DND-41 (cell line): Measurements from ENCODE around the gene PADI2.

Experiments used
- ATAC-seq: fragments of 200-7000 bp; cut with Tn5 transposase; 3 replicates; pipeline ENCODE4 v1.9.1; 2021; ENCODE audit warnings: low read depth; ENCODE audit not compliant: insufficient read depth
- DNase-seq: peaks from one replicate; pipeline ENCODE4 v3.0.0-alpha.2; 2020
- H2AFZ ChIP-seq: 2 replicates; pipeline ENCODE4 v1.6.0; 2012; ENCODE audit warnings: low read depth, low read length
- H3K27ac ChIP-seq: 2 replicates; pipeline ENCODE4 v1.5.1; 2012; ENCODE audit warnings: low read length, inconsistent platforms
- H3K27me3 ChIP-seq: fragments of 200-600 bp; sonication (generic); 2 replicates; pipeline ENCODE4 v1.6.0; 2012; ENCODE audit warnings: low read length, mild to moderate bottlenecking, inconsistent platforms; ENCODE audit not compliant: insufficient read depth, poor library complexity
- H3K36me3 ChIP-seq: 2 replicates; pipeline ENCODE4 v1.5.1; 2012; ENCODE audit warnings: low read length, inconsistent platforms; ENCODE audit not compliant: insufficient read depth
- H3K4me1 ChIP-seq: 2 replicates; pipeline ENCODE4 v1.5.1; 2012; ENCODE audit warnings: mild to moderate bottlenecking, low read length; ENCODE audit not compliant: insufficient read depth
- H3K4me2 ChIP-seq: 2 replicates; pipeline ENCODE4 v1.6.0; 2012; ENCODE audit warnings: mild to moderate bottlenecking, moderate library complexity, low read length, inconsistent platforms; ENCODE audit not compliant: insufficient read depth
- H3K4me3 ChIP-seq, 2 experiments: fragments of 200-600 bp in 1 of 2; shearing (Covaris generic) in 1 of 2; 2 replicates each; pipeline ENCODE4 v1.5.1; 2012 to 2016; ENCODE audit warnings: inconsistent platforms in 2 of 2, low read length in 2 of 2, mild to moderate bottlenecking in 2 of 2, low read depth in 1 of 2, moderate library complexity in 1 of 2
- H3K79me2 ChIP-seq: 2 replicates; pipeline ENCODE4 v1.6.0; 2012; ENCODE audit warnings: low read length, inconsistent platforms; ENCODE audit not compliant: insufficient read depth
- H3K9ac ChIP-seq: 2 replicates; pipeline ENCODE4 v1.6.0; 2012; ENCODE audit warnings: low read depth, mild to moderate bottlenecking, inconsistent platforms, low read length, moderate library complexity
- H3K9me3 ChIP-seq: 2 replicates; pipeline ENCODE4 v1.5.1; 2012; ENCODE audit warnings: low read length, moderate library complexity, mild to moderate bottlenecking, inconsistent platforms; ENCODE audit not compliant: insufficient read depth, severe bottlenecking
- H4K20me1 ChIP-seq: 2 replicates; pipeline ENCODE4 v1.6.0; 2012; ENCODE audit warnings: low read length; ENCODE audit not compliant: insufficient read depth
- EZH2 ChIP-seq: IDR thresholded peaks from 3 replicates; pipeline ENCODE4 v1.6.1; 2012; ENCODE audit warnings: borderline replicate concordance, low read depth, mild to moderate bottlenecking, moderate library complexity, low read length, inconsistent platforms; ENCODE audit not compliant: severe bottlenecking
- TF ChIP-seq, protein P1 (sequence below): IDR thresholded peaks from 2 replicates; pipeline ENCODE4 v1.5.1; 2012; ENCODE audit warnings: borderline replicate concordance, low read length, moderate library complexity, mild to moderate bottlenecking; ENCODE audit not compliant: poor library complexity, severe bottlenecking; ENCODE audit errors: extremely low read depth

PADI2 gene

DNA sequence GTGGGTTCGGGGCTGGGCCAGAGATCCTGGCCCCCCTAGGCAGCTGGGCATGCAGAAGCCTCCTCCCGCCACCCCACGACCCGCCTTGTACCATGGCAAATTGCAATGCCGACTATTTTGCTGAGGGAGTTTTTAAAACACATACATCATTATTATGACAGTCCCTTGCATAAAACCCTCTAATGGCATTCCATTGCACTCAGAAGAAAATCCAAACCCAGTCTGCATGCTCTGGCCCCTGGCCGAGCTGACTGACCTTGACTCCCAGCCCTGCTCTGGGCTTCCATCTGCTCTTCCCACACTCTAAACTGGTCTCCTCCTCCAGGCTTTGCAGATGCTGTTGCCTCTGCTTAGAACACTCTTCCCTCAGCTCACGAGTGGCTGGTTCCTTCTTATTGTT is 28.0 kb downstream of the PADI2 start:
- Histone ChIP-seq H3K27ac (no peak overlapping the region), H3K9me3 (no peaks in the 10 kb centered on the region), H3K4me1 (no peaks in the 10 kb centered on the region), H3K79me2 (no peaks in the 10 kb centered on the region), H3K27me3 (peaks cover 3% of the 10 kb centered on the region), H3K4me2 (no peak overlapping the region), H2AFZ (no peak overlapping the region), H3K36me3 (no peaks in the 10 kb centered on the region), H3K4me3 (no peak overlapping the region), H4K20me1 (0 out of 2 replicates have a peak, but pooled peaks cover under 1% of the 10 kb centered on the region), H3K9ac (no peak overlapping the region)
- DNase-seq (no peak), ATAC-seq (no peak)
- TF ChIP-seq, protein P1, sequence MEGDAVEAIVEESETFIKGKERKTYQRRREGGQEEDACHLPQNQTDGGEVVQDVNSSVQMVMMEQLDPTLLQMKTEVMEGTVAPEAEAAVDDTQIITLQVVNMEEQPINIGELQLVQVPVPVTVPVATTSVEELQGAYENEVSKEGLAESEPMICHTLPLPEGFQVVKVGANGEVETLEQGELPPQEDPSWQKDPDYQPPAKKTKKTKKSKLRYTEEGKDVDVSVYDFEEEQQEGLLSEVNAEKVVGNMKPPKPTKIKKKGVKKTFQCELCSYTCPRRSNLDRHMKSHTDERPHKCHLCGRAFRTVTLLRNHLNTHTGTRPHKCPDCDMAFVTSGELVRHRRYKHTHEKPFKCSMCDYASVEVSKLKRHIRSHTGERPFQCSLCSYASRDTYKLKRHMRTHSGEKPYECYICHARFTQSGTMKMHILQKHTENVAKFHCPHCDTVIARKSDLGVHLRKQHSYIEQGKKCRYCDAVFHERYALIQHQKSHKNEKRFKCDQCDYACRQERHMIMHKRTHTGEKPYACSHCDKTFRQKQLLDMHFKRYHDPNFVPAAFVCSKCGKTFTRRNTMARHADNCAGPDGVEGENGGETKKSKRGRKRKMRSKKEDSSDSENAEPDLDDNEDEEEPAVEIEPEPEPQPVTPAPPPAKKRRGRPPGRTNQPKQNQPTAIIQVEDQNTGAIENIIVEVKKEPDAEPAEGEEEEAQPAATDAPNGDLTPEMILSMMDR: no peak

DNA sequence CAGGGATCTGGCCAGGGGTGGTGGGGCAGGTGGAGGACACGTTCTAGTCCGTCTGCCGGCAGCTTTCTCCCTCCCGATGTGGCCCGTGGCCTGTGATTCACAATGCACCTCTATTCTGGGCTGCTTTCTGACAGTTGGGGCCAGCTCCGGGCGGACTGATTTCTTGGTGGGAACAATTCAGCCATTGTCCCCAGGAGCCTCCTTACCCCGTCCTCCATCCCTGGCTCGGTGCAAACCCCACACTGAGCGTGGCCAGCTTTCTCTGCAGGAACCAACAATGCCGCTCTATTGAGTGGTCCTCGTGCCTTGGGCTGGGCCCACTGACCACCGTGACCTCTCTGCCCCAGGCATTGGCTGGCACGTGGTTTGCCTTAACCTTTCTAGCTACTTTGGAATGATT is 29.7 kb downstream of the PADI2 start:
- H3K4me3 ChIP-seq: no peak overlapping the region

DNA sequence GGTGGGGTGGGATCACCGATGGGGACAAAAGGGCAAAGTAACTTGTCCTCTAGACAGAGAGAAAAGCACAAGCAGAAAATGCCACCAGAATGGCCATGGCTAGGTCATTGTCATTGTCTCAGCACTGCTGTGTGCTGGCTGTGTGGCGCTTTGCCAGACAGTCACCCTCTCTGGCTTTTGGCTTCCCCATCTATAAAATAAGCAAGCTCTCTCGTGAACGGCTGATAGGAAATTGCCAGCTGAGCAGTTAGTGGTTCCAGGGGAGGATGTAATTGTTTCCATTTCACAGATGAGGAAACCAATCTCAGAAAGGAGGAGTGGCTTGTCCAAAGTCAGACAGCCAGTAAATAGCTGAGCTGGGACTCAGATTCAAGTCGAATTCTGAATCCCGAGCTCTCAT is 32.5 kb downstream of the PADI2 start:
- Histone ChIP-seq H3K27ac (no peak overlapping the region), H3K4me2 (no peak overlapping the region), H3K4me3 (no peak overlapping the region), H3K79me2 (no peaks in the 10 kb centered on the region), H4K20me1 (no peaks in the 10 kb centered on the region; the same call in 1 of the 2 replicates), H2AFZ (no peak overlapping the region), H3K9ac (no peak overlapping the region), H3K4me1 (no peaks in the 10 kb centered on the region), H3K36me3 (no peaks in the 10 kb centered on the region), H3K9me3 (no peaks in the 10 kb centered on the region), H3K27me3 (no peaks in the 10 kb centered on the region)
- no peak for TF ChIP-seq EZH2
- TF ChIP-seq, protein P1: no peak
- no peak for DNase-seq
- ATAC-seq: no peak

More for the DNA sequence above, 29.7 kb downstream of the PADI2 start:
- peaks cover 3% of the 10 kb centered on the region for H3K27me3 ChIP-seq
- TF ChIP-seq EZH2: no peak
- TF ChIP-seq, protein P1: no peak
- H2AFZ ChIP-seq: no peak overlapping the region
- H3K4me2 ChIP-seq: no peak overlapping the region
- H3K9me3 ChIP-seq: no peaks in the 10 kb centered on the region
- H3K9ac ChIP-seq: no peak overlapping the region
- no peaks in the 10 kb centered on the region for H3K79me2 ChIP-seq
- no peak overlapping the region for H3K27ac ChIP-seq
- H3K36me3 ChIP-seq: no peaks in the 10 kb centered on the region
- DNase-seq (no peak), ATAC-seq (no peak)
- H4K20me1 ChIP-seq: no peaks in the 10 kb centered on the region
- no peaks in the 10 kb centered on the region for H3K4me1 ChIP-seq

DNA sequence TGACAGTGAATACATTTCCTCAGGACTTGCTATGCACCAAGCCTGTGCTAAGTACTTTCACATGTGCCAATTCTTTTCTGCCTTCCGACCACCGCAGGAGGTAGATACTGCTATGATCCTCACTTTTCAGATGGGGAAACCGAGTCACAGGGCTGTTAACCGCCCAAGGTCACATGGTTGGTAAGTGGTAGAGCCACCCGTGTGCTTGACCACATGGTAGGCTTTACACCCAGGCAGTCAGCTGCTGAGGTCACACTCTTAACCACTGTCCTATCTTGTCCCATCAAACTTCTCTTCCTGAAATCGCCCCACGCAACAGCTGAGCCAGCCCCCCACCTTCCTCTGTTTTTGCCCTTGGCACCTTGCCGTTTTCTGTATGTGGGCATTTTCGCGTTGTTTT is 34.5 kb downstream of the PADI2 start:
- TF ChIP-seq, protein P1: no peak
- TF ChIP-seq EZH2: no peak
- no peak for ATAC-seq
- H2AFZ ChIP-seq: no peak overlapping the region

More for the DNA sequence above, 34.5 kb downstream of the PADI2 start:
- Histone ChIP-seq H3K4me3 (no peak overlapping the region), H3K79me2 (no peaks in the 10 kb centered on the region), H3K9me3 (no peaks in the 10 kb centered on the region), H3K9ac (no peak overlapping the region), H3K4me1 (no peaks in the 10 kb centered on the region), H4K20me1 (no peaks in the 10 kb centered on the region; the same call in 1 of the 2 replicates), H3K4me2 (no peak overlapping the region), H3K27me3 (no peaks in the 10 kb centered on the region), H3K36me3 (no peaks in the 10 kb centered on the region), H3K27ac (no peak overlapping the region)
- DNase-seq: no peak
